VCaP (cell line): ENCODE measurements around the gene TRIM36.

Source experiments
- H3K27ac ChIP-seq: fragments of 450-650 bp; 2 replicates; pipeline ENCODE4 v1.5.1; 2017
- CTCF ChIP-seq: fragments of 450-650 bp; conservative IDR thresholded peaks from 2 replicates; pipeline ENCODE4 v1.5.1; 2017; ENCODE audit warnings: mild to moderate bottlenecking, moderate library complexity

Gene TRIM36

DNA sequence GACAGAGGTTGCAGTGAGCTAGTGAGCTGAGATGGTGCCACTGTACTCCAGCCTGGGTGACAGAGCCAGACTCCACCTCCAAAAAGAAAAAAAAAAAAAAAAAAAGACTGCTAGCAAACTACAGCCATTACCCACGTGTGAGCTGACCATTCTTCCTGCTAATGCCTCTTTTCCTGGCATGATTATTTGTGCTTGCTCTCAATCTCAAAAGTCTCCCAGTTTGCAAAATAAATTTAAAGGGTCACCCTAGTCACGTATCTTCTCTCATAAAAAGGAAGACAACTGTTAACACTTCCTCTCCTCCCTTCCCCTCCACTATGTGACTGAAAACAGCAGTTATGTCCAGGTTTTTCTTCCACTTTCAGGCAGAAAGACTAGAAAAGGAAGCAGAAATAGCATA lies 37.2 kb downstream of the TRIM36 start:
- no peak for TF ChIP-seq CTCF
- H3K27ac ChIP-seq: no peak overlapping the region

GRCh38 chr5:115126303-115126702 lies 43.4 kb downstream of the TRIM36 start:
- H3K27ac ChIP-seq: no peak overlapping the region
- TF ChIP-seq CTCF: no peak

GRCh38 chr5:115124741-115125140 lies 45.0 kb downstream of the TRIM36 start:
- no peak overlapping the region for H3K27ac ChIP-seq
- TF ChIP-seq CTCF: no peak

- no peak for TF ChIP-seq CTCF
- no peak overlapping the region for H3K27ac ChIP-seq
Measured at GRCh38 chr5:115116001-115116400, 53.7 kb downstream of the TRIM36 start.

- TF ChIP-seq CTCF: no peak
- H3K27ac ChIP-seq: no peak overlapping the region
Measured at GRCh38 chr5:115109840-115110239, 59.9 kb downstream of the TRIM36 start.

- no peak for TF ChIP-seq CTCF
- no peak overlapping the region for H3K27ac ChIP-seq
Measured at GRCh38 chr5:115109356-115109755, 60.4 kb downstream of the TRIM36 start.

DNA sequence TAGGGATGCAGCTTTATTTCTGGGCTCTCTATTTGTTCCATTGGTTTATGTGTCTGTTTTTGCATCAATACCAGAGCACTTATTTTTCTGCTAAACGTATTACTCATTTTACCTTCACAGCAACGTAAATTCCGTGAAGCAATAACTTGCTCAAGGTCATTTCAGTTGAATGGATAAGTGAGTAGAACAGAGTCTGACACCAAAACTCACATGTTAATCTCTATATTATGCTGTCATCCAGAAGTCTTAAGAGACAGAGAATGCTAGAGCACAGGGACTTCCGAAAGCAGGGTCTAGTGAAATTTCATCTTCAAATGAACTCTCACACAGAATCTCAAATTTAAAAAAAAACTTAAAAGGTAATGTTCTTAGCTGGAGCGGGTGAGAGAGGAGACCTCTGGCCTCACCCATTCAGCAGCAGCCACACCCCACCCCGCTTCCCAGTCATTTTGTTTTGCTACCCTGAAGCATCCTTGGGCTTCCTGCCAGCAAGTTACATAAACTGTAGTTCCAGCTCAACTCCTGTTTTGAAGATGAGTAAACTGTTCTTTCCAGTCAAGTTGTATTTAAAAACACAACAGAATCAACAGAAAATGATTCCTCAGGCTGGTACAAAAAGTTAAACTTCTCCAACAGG lies 69.3 kb downstream of the TRIM36 start:
- no peak for TF ChIP-seq CTCF
- no peak overlapping the region for H3K27ac ChIP-seq
